ENCODE results near the gene CHP1. TPM values are rescaled to one million over a fixed set of nuclear protein-coding genes. Genes with fewer than 3 reads are reported as not detected.
"Not testable (repeated sequence)": the region's sequence is repeated elsewhere in the genome, so short reads cannot be mapped to it uniquely, and the experiment has no call there.

CHP1 gene
- polyA plus RNA-seq, 1 donor from 2014 or later: 16.8 TPM

- H3K4me3 Mint-ChIP-seq: peak overlapping the region in 1 of 4 donors; percentile 29
- peaks cover 11 to 18% (median 14%) of the 10 kb centered on the region in 3 donors for H3K4me1 Mint-ChIP-seq
- no peaks in the 10 kb centered on the region for H3K9me3 Mint-ChIP-seq
- no peak overlapping the region for H3K27ac Mint-ChIP-seq
- H3K36me3 Mint-ChIP-seq: no peaks in the 10 kb centered on the region
- no peaks in the 10 kb centered on the region for H3K27me3 Mint-ChIP-seq
Measured at GRCh38 chr15:41235929-41236328, 4.9 kb downstream of the CHP1 start.

DNA sequence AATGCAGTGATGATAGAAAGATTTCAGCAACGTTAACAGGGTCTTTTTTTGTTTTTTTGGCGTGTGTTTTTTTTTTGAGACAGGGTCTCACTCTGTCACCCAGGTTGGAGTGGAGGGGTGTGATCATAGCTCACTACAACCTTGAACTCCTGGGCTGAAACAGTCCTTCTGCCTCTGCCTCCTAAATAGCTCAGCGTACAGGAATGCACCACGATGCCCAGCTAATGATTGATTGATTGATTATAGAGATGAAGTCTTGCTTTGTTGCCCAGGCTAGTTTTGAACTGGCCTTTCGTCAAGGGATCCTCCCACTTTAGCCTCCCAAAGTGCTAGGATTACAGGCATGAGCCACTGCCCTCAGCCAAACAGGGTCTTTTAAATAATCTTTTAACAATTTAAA lies 7.0 kb downstream of the CHP1 start:
- Mint-ChIP-seq H3K4me1 (peaks cover 2 to 3% (median 3%) of the 10 kb centered on the region in 3 donors), H3K27ac (no peak overlapping the region), H3K4me3 (no peak overlapping the region), H3K9me3 (no peaks in the 10 kb centered on the region), H3K36me3 (no peaks in the 10 kb centered on the region), H3K27me3 (no peaks in the 10 kb centered on the region)

GRCh38 chr15:41241221-41241964 lies 10.3 kb downstream of the CHP1 start:
- Mint-ChIP-seq H3K4me3 (no peak overlapping the region), H3K36me3 (peaks cover 7% of the 10 kb centered on the region), H3K4me1 (peaks cover 0 to 1% (median 0%) of the 10 kb centered on the region in 3 donors), H3K27ac (no peak overlapping the region), H3K9me3 (no peaks in the 10 kb centered on the region), H3K27me3 (no peaks in the 10 kb centered on the region)

- H3K27me3 Mint-ChIP-seq, H3K9me3 Mint-ChIP-seq, H3K27ac Mint-ChIP-seq, H3K36me3 Mint-ChIP-seq, H3K4me1 Mint-ChIP-seq, H3K4me3 Mint-ChIP-seq: not testable (repeated sequence)
Measured at GRCh38 chr15:41250745-41251144, 19.7 kb downstream of the CHP1 start.

GRCh38 chr15:41251411-41251810 lies 20.3 kb downstream of the CHP1 start:
- H3K27ac Mint-ChIP-seq: no peak overlapping the region
- H3K4me3 Mint-ChIP-seq: no peak overlapping the region
- H3K27me3 Mint-ChIP-seq: no peaks in the 10 kb centered on the region
- peaks cover 4 to 10% (median 7%) of the 10 kb centered on the region in 3 donors for H3K4me1 Mint-ChIP-seq
- no peaks in the 10 kb centered on the region for H3K9me3 Mint-ChIP-seq
- no peaks in the 10 kb centered on the region for H3K36me3 Mint-ChIP-seq

DNA sequence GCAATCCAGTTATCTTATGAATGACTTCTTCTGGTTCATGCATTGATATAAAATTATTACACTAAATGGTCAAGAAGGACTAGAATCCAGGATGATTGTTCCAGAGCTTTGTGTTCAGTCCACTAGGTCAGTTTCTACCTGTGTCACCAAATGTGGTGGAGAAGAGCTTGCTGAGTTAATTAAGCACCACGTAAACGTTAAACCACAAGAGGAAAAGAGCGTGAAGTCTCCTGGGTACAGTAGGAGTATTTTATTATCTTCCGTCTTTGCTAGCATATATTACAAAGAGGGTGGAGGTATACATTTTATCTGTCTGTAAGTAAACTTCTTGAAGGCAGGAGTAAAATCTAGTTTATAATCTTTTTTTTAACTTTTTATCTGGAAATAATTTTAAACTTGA lies 23.5 kb downstream of the CHP1 start:
- H3K36me3 Mint-ChIP-seq: peaks cover 3% of the 10 kb centered on the region
- no peaks in the 10 kb centered on the region for H3K9me3 Mint-ChIP-seq
- no peak overlapping the region for H3K4me3 Mint-ChIP-seq
- H3K27ac Mint-ChIP-seq: no peak overlapping the region
- H3K4me1 Mint-ChIP-seq: peaks cover 14 to 23% (median 17%) of the 10 kb centered on the region in 3 donors
- H3K27me3 Mint-ChIP-seq: no peaks in the 10 kb centered on the region

GRCh38 chr15:41256103-41256502 lies 25.0 kb downstream of the CHP1 start:
- Mint-ChIP-seq H3K27me3 (no peaks in the 10 kb centered on the region), H3K4me1 (peaks cover 14 to 26% (median 19%) of the 10 kb centered on the region in 3 donors), H3K9me3 (no peaks in the 10 kb centered on the region), H3K27ac (no peak overlapping the region), H3K36me3 (peaks cover 3% of the 10 kb centered on the region), H3K4me3 (no peak overlapping the region)

- Mint-ChIP-seq H3K4me1 (peaks cover 14 to 26% (median 19%) of the 10 kb centered on the region in 3 donors), H3K36me3 (peaks cover 3% of the 10 kb centered on the region), H3K9me3 (no peaks in the 10 kb centered on the region), H3K4me3 (no peak overlapping the region), H3K27me3 (no peaks in the 10 kb centered on the region), H3K27ac (no peak overlapping the region)
Measured at GRCh38 chr15:41256577-41257038, 25.5 kb downstream of the CHP1 start.

DNA sequence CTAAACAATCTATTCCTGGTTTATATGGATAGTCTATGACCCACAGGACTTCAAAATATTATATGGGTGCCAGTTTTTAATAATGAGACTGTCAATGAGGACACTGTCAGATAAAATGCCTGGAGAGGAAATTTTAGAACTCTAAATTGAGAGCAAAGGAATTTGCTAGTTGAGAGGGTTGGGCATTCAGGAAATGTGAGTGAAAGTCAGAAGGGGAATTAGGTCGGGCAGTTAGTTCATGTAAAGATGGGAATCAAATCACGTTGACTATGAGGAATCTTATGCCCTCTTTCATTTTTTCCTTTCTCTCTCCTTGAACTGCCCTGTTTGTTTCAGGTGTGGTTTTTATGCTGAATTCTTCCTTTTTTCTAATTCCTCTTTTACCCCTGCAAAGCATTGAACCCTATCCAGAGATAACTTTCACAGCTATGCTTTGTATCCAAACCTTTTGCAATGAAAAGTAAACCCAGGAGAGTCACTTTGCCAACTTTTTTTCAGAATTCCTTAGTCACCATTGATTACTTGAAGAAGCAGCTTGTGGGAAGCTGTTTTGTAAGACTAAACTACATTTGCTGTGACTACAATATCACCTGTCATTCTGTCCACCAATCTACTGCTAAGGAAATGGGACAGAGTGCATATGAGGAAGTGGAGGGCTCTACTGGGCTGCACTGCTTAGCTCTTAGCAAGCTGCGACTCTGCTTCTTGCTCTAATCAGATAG lies 27.8 kb downstream of the CHP1 start:
- H3K9me3 Mint-ChIP-seq: no peaks in the 10 kb centered on the region
- no peaks in the 10 kb centered on the region for H3K27me3 Mint-ChIP-seq
- peaks cover 14 to 26% (median 19%) of the 10 kb centered on the region in 3 donors for H3K4me1 Mint-ChIP-seq
- peaks cover 5% of the 10 kb centered on the region for H3K36me3 Mint-ChIP-seq
- H3K27ac Mint-ChIP-seq: peak overlapping the region; percentile 9 to 93 (median 21)
- peak overlapping the region in 3 of 4 donors; percentile 23 to 81 (median 67) for H3K4me3 Mint-ChIP-seq

DNA sequence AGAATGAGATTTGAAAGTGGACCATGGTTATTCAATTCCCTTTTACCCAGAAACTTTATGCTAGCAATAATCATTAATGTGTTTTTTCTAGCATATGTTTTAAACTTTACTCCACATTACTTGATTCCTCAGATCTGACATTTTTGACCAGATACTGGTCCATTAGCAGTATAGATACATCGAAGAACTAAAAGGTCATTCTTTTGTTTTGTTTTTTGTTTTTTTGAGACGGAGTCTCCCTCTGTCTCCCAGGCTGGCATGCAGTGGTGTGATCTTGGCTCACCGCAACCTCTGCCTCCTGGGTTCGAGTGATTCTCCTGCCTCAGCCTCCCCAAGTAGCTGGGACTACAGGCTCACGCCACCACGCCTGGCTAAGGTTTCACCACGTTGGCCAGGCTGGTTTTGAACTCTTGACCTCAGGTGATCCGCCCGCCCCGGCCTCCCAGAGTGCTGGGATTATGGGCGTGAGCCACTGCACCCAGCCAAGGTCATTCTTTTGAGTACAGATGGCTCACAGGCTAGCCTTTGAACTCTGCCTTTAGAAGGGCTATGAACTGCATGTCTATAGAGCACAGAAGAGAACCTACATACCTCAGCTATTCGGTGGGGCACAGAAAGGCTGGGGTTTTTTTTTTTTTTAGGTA lies 28.6 kb downstream of the CHP1 start:
- Mint-ChIP-seq H3K9me3 (no peaks in the 10 kb centered on the region), H3K27me3 (no peaks in the 10 kb centered on the region), H3K36me3 (peaks cover 5% of the 10 kb centered on the region), H3K4me1 (peaks cover 10 to 21% (median 14%) of the 10 kb centered on the region in 3 donors), H3K27ac (peak overlapping the region in 2 of 3 donors; percentile 21 to 93), H3K4me3 (peak overlapping the region in 2 of 4 donors; percentile 79 to 81)

GRCh38 chr15:41260924-41261323 lies 29.9 kb downstream of the CHP1 start:
- not testable (repeated sequence) for H3K27me3 Mint-ChIP-seq, H3K4me3 Mint-ChIP-seq, H3K36me3 Mint-ChIP-seq, H3K9me3 Mint-ChIP-seq
- H3K27ac Mint-ChIP-seq: peak overlapping the region in 1 of 3 donors; percentile 61
- peaks cover 10 to 17% (median 12%) of the 10 kb centered on the region in 3 donors for H3K4me1 Mint-ChIP-seq

DNA sequence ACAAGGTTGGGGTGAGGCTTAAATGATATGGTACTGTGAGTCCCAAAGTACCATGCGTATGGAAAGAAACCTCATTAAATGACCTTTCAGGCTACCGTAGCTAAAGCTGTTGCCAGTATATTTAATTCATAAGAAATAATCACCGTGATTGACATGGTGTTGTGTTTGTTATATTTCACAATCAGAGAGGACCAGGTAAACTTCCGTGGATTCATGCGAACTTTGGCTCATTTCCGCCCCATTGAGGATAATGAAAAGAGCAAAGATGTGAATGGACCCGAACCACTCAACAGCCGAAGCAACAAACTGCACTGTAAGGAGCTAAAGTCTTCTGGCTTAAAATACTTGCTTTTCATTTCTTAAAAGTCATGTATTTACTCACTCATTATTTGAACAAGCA lies 31.5 kb downstream of the CHP1 start:
- Mint-ChIP-seq H3K4me1 (peaks cover 12 to 17% (median 12%) of the 10 kb centered on the region in 3 donors), H3K27me3 (no peaks in the 10 kb centered on the region), H3K4me3 (no peak overlapping the region), H3K36me3 (peaks cover 8% of the 10 kb centered on the region), H3K9me3 (no peaks in the 10 kb centered on the region), H3K27ac (no peak overlapping the region)

DNA sequence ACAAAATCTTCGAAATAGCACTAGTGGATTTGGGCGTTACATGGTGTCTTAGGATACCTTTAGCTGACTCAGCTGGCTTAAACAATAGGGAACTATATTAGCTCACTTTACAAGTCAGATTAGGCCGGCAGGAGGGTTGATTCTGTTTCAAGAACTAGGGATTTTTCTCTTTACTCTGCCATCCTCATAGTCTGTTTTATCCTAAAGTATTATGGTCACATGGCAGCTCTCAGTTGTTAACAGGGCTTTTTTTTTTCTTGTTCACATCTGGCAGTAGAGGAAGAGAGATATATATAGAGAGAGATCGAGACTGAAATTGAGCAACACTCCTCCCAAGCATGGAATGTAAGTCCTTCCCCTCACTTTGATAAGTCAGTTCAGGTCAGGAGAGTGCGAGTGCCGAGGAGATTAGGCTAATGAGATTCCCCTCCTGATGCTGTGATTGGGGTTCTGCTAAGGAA lies 32.9 kb downstream of the CHP1 start:
- H3K36me3 Mint-ChIP-seq: peaks cover 4% of the 10 kb centered on the region
- no peak overlapping the region for H3K27ac Mint-ChIP-seq
- no peak overlapping the region for H3K4me3 Mint-ChIP-seq
- H3K9me3 Mint-ChIP-seq: no peaks in the 10 kb centered on the region
- no peaks in the 10 kb centered on the region for H3K27me3 Mint-ChIP-seq
- H3K4me1 Mint-ChIP-seq: peaks cover 8 to 10% (median 9%) of the 10 kb centered on the region in 3 donors

DNA sequence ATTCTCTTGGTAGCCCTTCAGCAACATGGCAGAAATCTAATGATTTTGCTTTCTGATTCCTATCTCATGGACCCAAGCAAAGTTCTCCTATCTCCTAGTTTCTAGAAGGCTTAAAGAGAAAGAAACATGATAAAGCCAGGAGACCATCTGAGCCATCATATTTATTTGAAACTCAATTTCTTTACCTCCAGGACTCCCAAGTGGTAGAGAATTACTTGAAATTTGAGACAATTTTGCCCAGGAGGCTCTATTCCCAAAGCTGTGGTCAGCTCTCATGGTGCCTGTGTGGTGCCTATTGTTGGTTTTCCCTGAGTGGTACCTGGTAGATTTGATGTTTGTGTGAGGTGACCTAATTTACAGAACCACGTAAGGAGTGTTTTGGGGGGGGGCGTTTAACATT lies 38.8 kb downstream of the CHP1 start:
- Mint-ChIP-seq H3K36me3 (peaks cover 6% of the 10 kb centered on the region), H3K4me1 (peaks cover 0 to 1% (median 0%) of the 10 kb centered on the region in 3 donors), H3K4me3 (no peak overlapping the region), H3K27ac (no peak overlapping the region), H3K9me3 (no peaks in the 10 kb centered on the region), H3K27me3 (no peaks in the 10 kb centered on the region)

GRCh38 chr15:41276831-41277230 lies 45.8 kb downstream of the CHP1 start:
- Mint-ChIP-seq H3K9me3 (no peaks in the 10 kb centered on the region), H3K4me3 (peak overlapping the region in 1 of 4 donors; percentile 11), H3K27me3 (no peaks in the 10 kb centered on the region), H3K27ac (no peak overlapping the region), H3K36me3 (peaks cover 10% of the 10 kb centered on the region), H3K4me1 (no peaks in the 10 kb centered on the region)

All from IgD-negative memory B cell (primary cell).